AG04450 (cell line): ENCODE results near the gene GNG3. TPM values are rescaled to one million over a fixed set of nuclear protein-coding genes. Genes with fewer than 3 reads are reported as not detected.
"Not testable (repeated sequence)": the region's sequence is repeated elsewhere in the genome, so short reads cannot be mapped to it uniquely, and the experiment has no call there.

ENCODE experiments used
- CTCF ChIA-PET: fragments of 300-600, 350-600 bp; formaldehyde crosslinking; extraction: SDS; loops from one replicate; lab custom pipeline; 2022; ENCODE audit warnings: antibody characterized with exemption, inconsistent platforms; lab: Charles Lee
- POLR2A ChIA-PET: fragments of 350-600 bp; formaldehyde crosslinking; extraction: SDS; loops from one replicate; lab custom pipeline; 2021; ENCODE audit warnings: antibody characterized with exemption, inconsistent platforms; lab: Yijun Ruan, JAX
- DNase-seq: peaks from one replicate; pipeline ENCODE4 v3.0.0-alpha.2; 2011; ENCODE audit warnings: low read depth, low spot score
- H3K27ac ChIP-seq: one replicate; pipeline ENCODE4 v1.5.1; 2012; ENCODE audit warnings: low read depth, low read length, control low read depth
- H3K27me3 ChIP-seq: one replicate; pipeline ENCODE4 v1.6.0; 2012; ENCODE audit warnings: low read length; ENCODE audit not compliant: control insufficient read depth, insufficient read depth
- H3K4me3 ChIP-seq: 2 replicates; pipeline ENCODE4 v1.5.1; 2011; ENCODE audit warnings: mild to moderate bottlenecking, low read depth, low read length, control low read depth
- H3K9me3 ChIP-seq: 2 replicates; pipeline ENCODE4 v1.5.1; 2012; ENCODE audit warnings: low read length; ENCODE audit not compliant: control insufficient read depth, insufficient read depth
- polyA plus RNA-seq: library from polyadenylated mRNA; depleted of rRNA; stranded (reverse); fragments of >200 nt; gene quantifications from 2 replicates; pipeline ENCODE4 v1.2.3, GENCODE V29; 2011
- TF ChIP-seq, protein P1 (sequence below): IDR thresholded peaks from 2 replicates; pipeline ENCODE4 v1.5.1; 2011; ENCODE audit warnings: low read depth, low read length, control low read depth, inconsistent platforms

The GNG3 gene
- polyA plus RNA-seq, 1 experiment = not detected

DNA sequence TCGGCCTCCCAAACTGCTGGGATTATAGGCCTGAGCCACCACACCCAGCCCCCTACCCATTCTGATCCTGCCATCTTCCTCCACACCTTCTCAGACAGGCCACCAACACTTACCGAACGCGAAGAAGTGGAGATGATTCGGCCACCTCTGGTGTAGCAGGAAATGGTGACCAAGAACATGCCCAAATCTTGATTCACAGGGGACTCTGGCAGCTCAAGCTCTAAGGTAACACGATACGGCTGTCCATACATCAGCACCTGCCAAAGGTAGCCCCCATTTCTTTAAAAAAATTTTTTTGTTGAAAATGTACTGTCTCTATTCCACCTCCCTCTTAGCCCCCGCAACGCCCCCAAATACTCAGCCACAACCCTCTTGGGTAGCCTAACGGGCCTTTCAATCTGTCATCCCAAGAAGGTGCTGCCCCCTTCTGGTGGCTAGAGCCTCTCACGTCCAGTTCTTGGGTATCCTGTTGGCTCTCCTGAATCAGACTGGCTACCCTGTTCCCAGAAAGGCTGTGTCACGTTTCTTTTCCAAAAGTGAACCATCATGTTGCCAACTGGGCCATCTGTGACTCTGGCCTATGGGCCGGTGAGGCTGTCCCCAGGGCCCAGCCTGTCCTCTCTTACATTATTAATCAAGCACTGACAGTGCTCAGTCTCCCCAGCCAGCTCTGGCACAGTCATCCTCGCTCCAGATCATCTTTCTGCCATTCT lies 12.9 kb upstream of the GNG3 start:
- POLR2A ChIA-PET = interaction anchor here (0.6 to 2.7 kb wide), 7 partner anchors 11 to 73 kb away, joined by 3 to 21 read pairs (median 4); partner anchors contain the start of genes B3GAT3, C11orf98, CSKMT and HNRNPUL2
- peak; percentile 55 for DNase-seq
- Histone ChIP-seq H3K4me3 (no peak overlapping the region), H3K9me3 (no peaks in the 10 kb centered on the region), H3K27me3 (no peaks in the 10 kb centered on the region), H3K27ac (no peak overlapping the region)
- CTCF ChIA-PET = interaction anchor here (0.7 to 4.3 kb wide), 15 partner anchors 9 to 319 kb away, joined by 3 to 36 read pairs (median 5); partner anchors contain the start of genes C11orf98 and CSKMT
- TF ChIP-seq, protein P1, sequence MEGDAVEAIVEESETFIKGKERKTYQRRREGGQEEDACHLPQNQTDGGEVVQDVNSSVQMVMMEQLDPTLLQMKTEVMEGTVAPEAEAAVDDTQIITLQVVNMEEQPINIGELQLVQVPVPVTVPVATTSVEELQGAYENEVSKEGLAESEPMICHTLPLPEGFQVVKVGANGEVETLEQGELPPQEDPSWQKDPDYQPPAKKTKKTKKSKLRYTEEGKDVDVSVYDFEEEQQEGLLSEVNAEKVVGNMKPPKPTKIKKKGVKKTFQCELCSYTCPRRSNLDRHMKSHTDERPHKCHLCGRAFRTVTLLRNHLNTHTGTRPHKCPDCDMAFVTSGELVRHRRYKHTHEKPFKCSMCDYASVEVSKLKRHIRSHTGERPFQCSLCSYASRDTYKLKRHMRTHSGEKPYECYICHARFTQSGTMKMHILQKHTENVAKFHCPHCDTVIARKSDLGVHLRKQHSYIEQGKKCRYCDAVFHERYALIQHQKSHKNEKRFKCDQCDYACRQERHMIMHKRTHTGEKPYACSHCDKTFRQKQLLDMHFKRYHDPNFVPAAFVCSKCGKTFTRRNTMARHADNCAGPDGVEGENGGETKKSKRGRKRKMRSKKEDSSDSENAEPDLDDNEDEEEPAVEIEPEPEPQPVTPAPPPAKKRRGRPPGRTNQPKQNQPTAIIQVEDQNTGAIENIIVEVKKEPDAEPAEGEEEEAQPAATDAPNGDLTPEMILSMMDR = peak; percentile 90

DNA sequence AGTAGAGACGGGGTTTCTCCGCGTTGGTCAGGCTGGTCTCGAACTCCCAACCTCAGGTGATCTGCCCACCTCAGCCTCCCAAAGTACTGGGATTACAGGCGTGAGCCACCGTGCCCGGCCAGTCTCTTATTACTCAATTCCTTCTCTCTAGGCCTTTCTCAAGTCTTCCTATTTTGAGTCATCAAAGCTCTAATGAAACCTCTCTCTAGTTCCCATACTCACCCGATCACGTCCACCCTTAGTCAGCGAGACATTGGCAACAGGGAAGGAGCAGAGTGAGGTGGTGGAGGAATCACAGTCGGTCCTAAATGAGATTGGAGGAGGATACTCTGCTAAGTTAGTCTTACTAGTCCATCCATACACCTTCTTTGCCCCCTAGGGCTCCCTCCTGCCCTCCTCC lies 5.2 kb upstream of the GNG3 start:
- H3K9me3 ChIP-seq = no peaks in the 10 kb centered on the region
- H3K27ac ChIP-seq = no peak overlapping the region
- H3K4me3 ChIP-seq = no peak overlapping the region
- ChIA-PET POLR2A (interaction anchor here (0.6 kb wide), 1 partner anchor 153 kb away, joined by 3 read pairs; no protein-coding TSS in a partner anchor), CTCF (interaction anchor here (2.8 kb wide), 1 partner anchor 8 kb away, joined by 22 read pairs; no protein-coding TSS in a partner anchor)
- no peak for DNase-seq
- TF ChIP-seq, protein P1 = no peak
- no peaks in the 10 kb centered on the region for H3K27me3 ChIP-seq

DNA sequence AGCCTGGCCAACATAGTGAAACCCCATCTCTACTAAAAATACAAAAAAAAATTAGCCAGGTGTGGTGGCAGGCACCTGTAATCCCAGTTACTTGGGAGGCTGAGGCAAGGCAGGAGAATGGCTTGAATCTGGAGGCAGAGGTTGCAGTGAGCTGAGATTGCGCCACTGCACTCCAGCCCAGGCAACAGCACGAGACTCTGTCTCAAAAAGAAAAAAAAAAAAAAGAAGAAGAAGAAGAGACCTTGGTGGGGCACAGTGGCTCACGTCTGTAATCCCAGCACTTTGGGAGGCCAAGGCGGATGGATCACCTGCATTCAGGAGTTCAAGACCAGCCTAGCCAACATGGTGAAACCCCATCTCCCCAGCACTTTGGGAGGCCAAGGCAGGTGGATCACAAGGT lies 3.6 kb upstream of the GNG3 start:
- H3K9me3 ChIP-seq, H3K27me3 ChIP-seq, H3K27ac ChIP-seq, POLR2A ChIA-PET, H3K4me3 ChIP-seq, DNase-seq: not testable (repeated sequence)
- CTCF ChIA-PET = interaction anchor here (0.6 to 2.8 kb wide), 4 partner anchors 10 to 158 kb away, joined by 3 to 22 read pairs (median 4); no protein-coding TSS in a partner anchor

DNA sequence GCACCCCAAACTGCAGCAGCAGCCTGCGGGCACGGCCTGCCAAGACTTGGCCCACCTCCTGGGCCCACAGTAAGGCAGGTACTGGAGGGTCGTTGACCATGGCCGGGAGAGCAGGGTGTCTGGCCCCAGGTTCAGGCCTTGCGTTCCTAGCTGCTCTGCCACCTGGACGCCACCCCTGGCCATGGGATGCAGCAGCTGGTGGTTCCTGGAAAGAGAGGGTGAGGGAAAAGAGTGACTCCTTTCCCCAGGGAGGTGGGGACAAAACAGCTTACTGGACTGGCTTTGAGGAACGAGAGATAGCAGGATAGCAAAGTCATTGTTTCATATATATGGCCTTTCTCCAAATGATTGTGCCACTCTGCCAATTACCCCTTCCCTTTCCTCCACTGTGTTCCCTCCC lies 2.1 kb upstream of the GNG3 start:
- DNase-seq = no peak
- TF ChIP-seq, protein P1 = no peak
- H3K27me3 ChIP-seq = no peaks in the 10 kb centered on the region
- ChIA-PET CTCF (interaction anchor here (1.1 to 2.1 kb wide), 5 partner anchors 9 to 311 kb away, joined by 3 to 14 read pairs (median 3); partner anchors contain the start of genes HNRNPUL2 and TTC9C), POLR2A (interaction anchor here (0.6 to 2.1 kb wide), 10 partner anchors 13 to 322 kb away, joined by 3 to 26 read pairs (median 5); partner anchors contain the start of genes C11orf98, CSKMT, EEF1G and HNRNPUL2)
- H3K27ac ChIP-seq = peak overlapping the region; percentile 86
- peak overlapping the region; percentile 76 for H3K4me3 ChIP-seq
- H3K9me3 ChIP-seq = no peaks in the 10 kb centered on the region

DNA sequence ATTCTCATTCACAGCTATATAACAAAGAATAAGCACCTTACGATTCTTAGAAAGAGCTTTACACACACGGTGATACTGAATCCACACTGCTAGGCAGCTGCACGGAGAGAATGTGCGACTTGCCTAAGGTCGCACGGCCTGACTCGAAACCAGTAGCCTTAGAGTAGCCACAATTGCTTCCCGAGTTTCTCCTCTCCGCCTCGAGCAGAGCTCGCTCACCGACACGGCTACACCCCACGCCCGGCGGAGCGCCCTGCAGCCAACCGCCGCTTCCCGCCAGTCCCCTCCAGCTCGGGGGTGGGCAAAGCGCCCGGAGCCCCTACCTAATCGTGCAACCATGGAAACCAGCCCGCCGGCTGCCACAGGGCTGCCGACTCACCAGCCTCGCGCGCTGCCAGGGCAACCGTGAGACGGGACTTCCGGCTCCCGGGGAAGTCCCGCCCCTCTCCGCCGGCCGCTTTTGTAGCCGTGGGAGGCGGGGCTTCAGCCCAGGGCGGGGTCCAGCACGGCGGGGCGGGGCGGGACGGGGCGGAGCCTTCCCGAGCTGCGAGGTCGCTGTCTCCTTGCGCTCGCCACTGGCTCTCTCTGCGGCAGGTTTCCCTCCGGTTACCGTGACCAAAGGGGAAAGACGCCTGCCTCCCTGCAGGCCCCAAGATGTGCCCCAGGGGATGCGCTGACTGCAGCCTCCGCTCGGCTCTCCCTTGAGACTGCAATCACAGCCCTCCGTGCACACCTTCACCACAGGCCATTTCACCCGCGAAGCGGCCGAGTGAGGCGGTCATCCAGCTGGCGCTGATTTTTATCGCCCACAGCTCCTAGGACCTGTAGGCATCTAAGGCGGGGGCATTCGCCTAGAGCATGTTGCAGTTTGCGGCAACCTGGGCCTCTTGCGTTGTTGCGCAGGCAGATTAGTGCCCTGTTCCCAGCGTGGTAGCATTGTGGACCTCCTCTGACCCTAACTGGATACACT lies 1.3 kb upstream of the GNG3 start:
- CTCF ChIA-PET = interaction anchor here (1.1 to 2.1 kb wide), 5 partner anchors 10 to 312 kb away, joined by 3 to 14 read pairs (median 3); partner anchors contain the start of genes HNRNPUL2 and TTC9C
- TF ChIP-seq, protein P1 = no peak
- Histone ChIP-seq H3K27me3 (no peaks in the 10 kb centered on the region), H3K9me3 (no peaks in the 10 kb centered on the region), H3K4me3 (peak overlapping the region; percentile 76), H3K27ac (peak overlapping the region; percentile 86)
- peak; percentile 79 for DNase-seq
- POLR2A ChIA-PET = interaction anchor here (0.6 to 2.1 kb wide), 16 partner anchors 9 to 323 kb away, joined by 3 to 26 read pairs (median 4); partner anchors contain the start of genes C11orf98, CSKMT, EEF1G and HNRNPUL2
